ENCODE data around the gene NOX4.
"Not testable (repeated sequence)": the region's sequence is repeated elsewhere in the genome, so short reads cannot be mapped to it uniquely, and the experiment has no call there.

Gene NOX4

DNA sequence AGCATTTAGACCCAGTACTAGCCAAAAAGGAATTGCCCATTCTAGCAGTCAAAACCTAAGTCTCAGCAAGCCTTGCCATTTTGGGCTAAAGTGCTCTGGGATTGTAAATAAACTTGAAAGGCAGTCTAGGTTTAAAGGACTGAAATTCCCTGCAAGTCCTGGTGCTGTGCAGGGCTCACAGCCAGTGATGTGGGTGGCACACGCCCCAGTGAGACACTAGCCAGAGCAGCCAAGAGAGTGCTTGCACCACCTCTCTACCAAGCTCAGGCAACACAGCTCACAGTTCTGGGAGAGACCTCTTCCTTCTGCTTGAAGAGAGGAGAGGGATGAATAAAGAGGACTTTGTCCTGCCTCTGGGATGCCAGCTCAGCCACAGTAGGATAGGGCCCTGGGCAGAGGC lies 80.5 kb downstream of the NOX4 start:
- H2BK15ac ChIP-seq (ENCODE audit: low read depth, poor library complexity, severe bottlenecking); H3K79me1 ChIP-seq (replicated peaks; ENCODE audit: low read length, poor library complexity, severe bottlenecking); H3K9me3 ChIP-seq (ENCODE audit: control insufficient read depth, low read length); H3K14ac ChIP-seq (ENCODE audit: low read length in 2 of 2); H3K4me2 ChIP-seq (ENCODE audit: low read length, poor library complexity, severe bottlenecking); H3K36me3 ChIP-seq (ENCODE audit: control insufficient read depth in 1 of 2, insufficient read depth in 2 of 2, low read depth in 1 of 2, low read length in 2 of 2); H4K8ac ChIP-seq (ENCODE audit: low read length); H3K4ac ChIP-seq (ENCODE audit: low read depth in 1 of 2, low read length in 2 of 2); H3K23ac ChIP-seq (ENCODE audit: low read length in 2 of 2); DNase-seq; H3K4me3 ChIP-seq (ENCODE audit: insufficient read depth in 1 of 2, low read depth in 1 of 2, low read length in 2 of 2); H3K27ac ChIP-seq (ENCODE audit: low read length, poor library complexity, severe bottlenecking); H2AK5ac ChIP-seq (ENCODE audit: low read length, severe bottlenecking); H4K91ac ChIP-seq (ENCODE audit: low read length); H3K9ac ChIP-seq (ENCODE audit: low read length); H2BK12ac ChIP-seq (ENCODE audit: low read length in 2 of 2); H3K18ac ChIP-seq (ENCODE audit: low read depth in 1 of 2, low read length in 2 of 2); H2BK120ac ChIP-seq (ENCODE audit: low read depth, low read length); H2BK5ac ChIP-seq (ENCODE audit: low read depth, low read length, poor library complexity, severe bottlenecking); H3K27me3 ChIP-seq (ENCODE audit: control insufficient read depth in 1 of 2, insufficient read depth in 1 of 2, low read length in 2 of 2); H2AFZ ChIP-seq (ENCODE audit: low read depth, low read length); H3K4me1 ChIP-seq (ENCODE audit: control insufficient read depth, insufficient read depth, low read depth, low read length): not testable (repeated sequence)
- WGBS, result no CpG with 5 or more reads among the region's 1 CpG

DNA sequence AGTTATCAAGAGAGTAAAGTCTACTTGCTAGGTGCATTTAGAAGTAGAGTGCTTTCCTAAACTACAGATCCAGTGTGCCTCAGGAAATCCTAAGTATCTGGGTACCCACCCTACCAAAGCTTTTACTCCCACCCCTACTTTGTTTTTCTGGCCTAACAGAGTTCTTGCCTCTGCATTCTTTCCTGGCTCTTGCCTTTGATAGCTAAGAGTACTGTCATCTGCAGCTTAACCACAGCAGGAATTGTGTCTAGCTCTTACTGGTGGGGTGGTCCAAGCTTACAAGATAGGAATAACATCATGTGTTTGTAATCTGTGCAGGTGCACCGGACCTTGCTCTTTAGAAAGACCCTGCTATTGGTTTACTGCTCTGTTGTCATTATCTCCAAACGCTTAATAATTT lies 82.7 kb downstream of the NOX4 start:
- not testable (repeated sequence) for H3K18ac ChIP-seq (ENCODE audit: low read depth in 1 of 2, low read length in 2 of 2); H3K9ac ChIP-seq (ENCODE audit: low read length); H2BK5ac ChIP-seq (ENCODE audit: low read depth, low read length, poor library complexity, severe bottlenecking); H3K79me1 ChIP-seq (replicated peaks; ENCODE audit: low read length, poor library complexity, severe bottlenecking); H2BK15ac ChIP-seq (ENCODE audit: low read depth, poor library complexity, severe bottlenecking); H3K4me2 ChIP-seq (ENCODE audit: low read length, poor library complexity, severe bottlenecking); H2AK5ac ChIP-seq (ENCODE audit: low read length, severe bottlenecking); H3K27me3 ChIP-seq (ENCODE audit: control insufficient read depth in 1 of 2, insufficient read depth in 1 of 2, low read length in 2 of 2); H2BK120ac ChIP-seq (ENCODE audit: low read depth, low read length); H2BK12ac ChIP-seq (ENCODE audit: low read length in 2 of 2); H3K9me3 ChIP-seq (ENCODE audit: control insufficient read depth, low read length); H3K4me3 ChIP-seq (ENCODE audit: insufficient read depth in 1 of 2, low read depth in 1 of 2, low read length in 2 of 2); H3K4ac ChIP-seq (ENCODE audit: low read depth in 1 of 2, low read length in 2 of 2); H3K27ac ChIP-seq (ENCODE audit: low read length, poor library complexity, severe bottlenecking); H2AFZ ChIP-seq (ENCODE audit: low read depth, low read length); H3K14ac ChIP-seq (ENCODE audit: low read length in 2 of 2); H4K8ac ChIP-seq (ENCODE audit: low read length); H3K4me1 ChIP-seq (ENCODE audit: control insufficient read depth, insufficient read depth, low read depth, low read length); H3K23ac ChIP-seq (ENCODE audit: low read length in 2 of 2); H3K36me3 ChIP-seq (ENCODE audit: control insufficient read depth in 1 of 2, insufficient read depth in 2 of 2, low read depth in 1 of 2, low read length in 2 of 2); DNase-seq; H4K91ac ChIP-seq (ENCODE audit: low read length)
- 17% methylated on average over 1 of the region's 2 CpGs for WGBS

DNA sequence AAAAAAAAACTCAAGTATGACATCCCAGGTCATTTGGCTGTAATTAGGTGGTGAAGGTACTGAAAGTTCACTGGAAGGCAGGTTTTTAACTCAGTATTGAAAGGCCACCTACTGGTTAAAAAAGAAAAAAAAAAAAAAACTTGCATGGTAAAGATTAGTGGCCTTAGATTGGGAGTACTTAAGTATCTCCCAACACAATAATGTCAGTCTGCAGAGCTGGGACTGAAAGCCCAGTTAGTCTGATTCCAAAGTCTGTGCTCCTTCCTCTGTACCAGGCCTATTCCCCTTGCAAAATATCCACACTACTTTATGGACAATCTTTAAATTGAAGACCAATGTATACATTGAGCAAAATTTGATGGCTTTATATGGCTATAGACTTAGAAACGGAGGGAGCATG lies 85.5 kb downstream of the NOX4 start:
- Histone ChIP-seq H3K9ac (ENCODE audit: low read length) (no peak overlapping the region), H2AK5ac (ENCODE audit: low read length, severe bottlenecking) (no peak overlapping the region), H3K14ac (ENCODE audit: low read length in 2 of 2) (no peak overlapping the region), H3K18ac (ENCODE audit: low read depth in 1 of 2, low read length in 2 of 2) (no peak overlapping the region), H3K4me2 (ENCODE audit: low read length, poor library complexity, severe bottlenecking) (no peak overlapping the region), H4K91ac (ENCODE audit: low read length) (no peak overlapping the region), H2AFZ (ENCODE audit: low read depth, low read length) (no peak overlapping the region), H3K27ac (ENCODE audit: low read length, poor library complexity, severe bottlenecking) (no peak overlapping the region), H3K36me3 (ENCODE audit: control insufficient read depth in 1 of 2, insufficient read depth in 2 of 2, low read depth in 1 of 2, low read length in 2 of 2) (peaks cover 0 to under 1% of the 10 kb centered on the region in 2 experiments), H2BK120ac (ENCODE audit: low read depth, low read length) (no peak overlapping the region), H3K23ac (ENCODE audit: low read length in 2 of 2) (no peak overlapping the region), H3K9me3 (ENCODE audit: control insufficient read depth, low read length) (no peaks in the 10 kb centered on the region), H3K27me3 (ENCODE audit: control insufficient read depth in 1 of 2, insufficient read depth in 1 of 2, low read length in 2 of 2) (no peaks in the 10 kb centered on the region), H4K8ac (ENCODE audit: low read length) (no peak overlapping the region), H3K79me1 (replicated peaks; ENCODE audit: low read length, poor library complexity, severe bottlenecking) (no peaks in the 10 kb centered on the region), H2BK12ac (ENCODE audit: low read length in 2 of 2) (no peak overlapping the region), H3K4me3 (ENCODE audit: insufficient read depth in 1 of 2, low read depth in 1 of 2, low read length in 2 of 2) (no peak overlapping the region), H2BK5ac (ENCODE audit: low read depth, low read length, poor library complexity, severe bottlenecking) (no peak overlapping the region), H3K4me1 (ENCODE audit: control insufficient read depth, insufficient read depth, low read depth, low read length) (no peaks in the 10 kb centered on the region), H3K4ac (ENCODE audit: low read depth in 1 of 2, low read length in 2 of 2) (no peak overlapping the region), H2BK15ac (ENCODE audit: low read depth, poor library complexity, severe bottlenecking) (no peak overlapping the region)
- DNase-seq, result peak; percentile 14
- no CpG with 5 or more reads among the region's 1 CpG for WGBS

DNA sequence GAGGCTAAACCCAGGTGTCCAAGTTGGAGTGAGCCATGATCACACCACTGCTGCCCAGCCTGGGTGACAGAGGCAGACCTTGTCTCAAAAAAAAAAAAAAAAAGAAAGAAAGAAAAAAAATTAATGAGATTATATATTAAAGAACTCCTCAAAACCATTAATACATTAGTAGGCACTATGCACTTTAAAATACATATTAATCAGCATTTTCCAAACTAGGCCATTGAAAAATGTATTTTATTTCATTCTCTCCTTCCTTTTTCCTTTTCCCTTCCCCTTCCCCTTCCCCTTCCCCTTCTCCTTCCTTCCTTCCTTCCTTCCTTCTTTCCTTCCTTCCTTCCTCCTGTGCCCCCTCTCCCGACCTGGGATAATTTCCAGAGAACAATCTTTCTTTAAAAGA lies 99.5 kb downstream of the NOX4 start:
- H3K27ac ChIP-seq (ENCODE audit: low read length, poor library complexity, severe bottlenecking); H3K23ac ChIP-seq (ENCODE audit: low read length in 2 of 2); H4K8ac ChIP-seq (ENCODE audit: low read length); H3K4ac ChIP-seq (ENCODE audit: low read depth in 1 of 2, low read length in 2 of 2); H2BK12ac ChIP-seq (ENCODE audit: low read length in 2 of 2); H3K79me1 ChIP-seq (replicated peaks; ENCODE audit: low read length, poor library complexity, severe bottlenecking); H3K9me3 ChIP-seq (ENCODE audit: control insufficient read depth, low read length); H4K91ac ChIP-seq (ENCODE audit: low read length); H2AK5ac ChIP-seq (ENCODE audit: low read length, severe bottlenecking); H3K18ac ChIP-seq (ENCODE audit: low read depth in 1 of 2, low read length in 2 of 2); H2BK5ac ChIP-seq (ENCODE audit: low read depth, low read length, poor library complexity, severe bottlenecking); H2BK15ac ChIP-seq (ENCODE audit: low read depth, poor library complexity, severe bottlenecking); DNase-seq; H3K14ac ChIP-seq (ENCODE audit: low read length in 2 of 2); H2BK120ac ChIP-seq (ENCODE audit: low read depth, low read length); H3K36me3 ChIP-seq (ENCODE audit: control insufficient read depth in 1 of 2, insufficient read depth in 2 of 2, low read depth in 1 of 2, low read length in 2 of 2); H3K4me2 ChIP-seq (ENCODE audit: low read length, poor library complexity, severe bottlenecking); H3K4me1 ChIP-seq (ENCODE audit: control insufficient read depth, insufficient read depth, low read depth, low read length); H3K27me3 ChIP-seq (ENCODE audit: control insufficient read depth in 1 of 2, insufficient read depth in 1 of 2, low read length in 2 of 2); H2AFZ ChIP-seq (ENCODE audit: low read depth, low read length); H3K9ac ChIP-seq (ENCODE audit: low read length); H3K4me3 ChIP-seq (ENCODE audit: insufficient read depth in 1 of 2, low read depth in 1 of 2, low read length in 2 of 2): not testable (repeated sequence)
- WGBS, result no CpG with 5 or more reads among the region's 1 CpG

Data from mesenchymal stem cell (in vitro differentiated cells and primary cell).